H1 (cell line): ENCODE results near the gene AMBP. TPM values are rescaled to one million over a fixed set of nuclear protein-coding genes. Genes with fewer than 3 reads are reported as not detected.
A peak's percentile ranks its signal among the peaks of the same experiment; 100 is the strongest.

Source experiments
- CTCF ChIA-PET: fragments of 300-600 bp; sonication (Branson Sonifier 250); formaldehyde crosslinking; loops from one replicate; lab custom pipeline; 2021; ENCODE audit not compliant: partially characterized antibody; lab: Charles Lee
- POLR2A ChIA-PET: fragments of 300-600 bp; sonication (Branson Sonifier 250); formaldehyde crosslinking; loops from one replicate; lab custom pipeline; 2021; ENCODE audit warnings: inconsistent platforms; ENCODE audit not compliant: partially characterized antibody; lab: Charles Lee
- DNase-seq, 2 experiments: peaks; one replicate each; pipeline versions ENCODE4 v3.0.0 to v3.0.0-alpha.2; 2010 to 2022; ENCODE audit warnings: low spot score in 2 of 2, low read depth in 1 of 2, mixed read lengths in 1 of 2
- FAIRE-seq: peaks from 2 replicates; lab custom pipeline; 2011; peaks lifted over from hg19 to GRCh38; lab: Jason Lieb, UNC
- H2AFZ ChIP-seq: 2 replicates; pipeline ENCODE4 v1.8.1; 2012; ENCODE audit warnings: low read length, inconsistent platforms
- H2AK5ac ChIP-seq: 2 replicates; pipeline ENCODE4 v1.6.1; 2013; ENCODE audit warnings: low read depth, low read length
- H2BK120ac ChIP-seq: replicated peaks from 2 replicates; pipeline ENCODE3; 2013; ENCODE audit warnings: low read depth, low read length, inconsistent platforms
- H2BK12ac ChIP-seq: 2 replicates; pipeline ENCODE4 v1.6.1; 2013; ENCODE audit warnings: low read depth, low read length
- H2BK15ac ChIP-seq: 2 replicates; pipeline ENCODE4 v1.6.1; 2013; ENCODE audit warnings: low read length
- H2BK20ac ChIP-seq: 2 replicates; pipeline ENCODE4 v1.6.1; 2013; ENCODE audit warnings: low read length
- H2BK5ac ChIP-seq: 2 replicates; pipeline ENCODE4 v1.6.1; 2013; ENCODE audit warnings: low read depth, low read length
- H3K14ac ChIP-seq: 2 replicates; pipeline ENCODE4 v1.6.1; 2013; ENCODE audit warnings: inconsistent platforms; ENCODE audit not compliant: insufficient read length
- H3K18ac ChIP-seq: 2 replicates; pipeline ENCODE4 v1.6.1; 2013; ENCODE audit warnings: low read length; ENCODE audit errors: extremely low read depth
- H3K23ac ChIP-seq: 2 replicates; pipeline ENCODE4 v1.6.1; 2013; ENCODE audit warnings: inconsistent platforms; ENCODE audit not compliant: insufficient read length
- H3K23me2 ChIP-seq: 2 replicates; pipeline ENCODE4 v1.6.1; 2013; ENCODE audit warnings: low read depth, low read length
- H3K27ac ChIP-seq: 2 replicates; pipeline ENCODE4 v1.6.1; 2011; ENCODE audit warnings: low read depth, low read length, inconsistent platforms
- H3K27me3 ChIP-seq, 4 experiments: replicated peaks in 1 of 4; 1 replicate in 1 of 4; 2 replicates in 3 of 4; pipeline versions ENCODE4 v1.6.1 to v1.8.1; 2011 to 2013; ENCODE audit warnings: low read length in 3 of 4, mild to moderate bottlenecking in 3 of 4, inconsistent platforms in 2 of 4, mixed read lengths in 2 of 4, moderate library complexity in 1 of 4; ENCODE audit not compliant: control insufficient read depth in 3 of 4, insufficient read depth in 3 of 4; ENCODE audit errors: extremely low read depth in 1 of 4
- H3K36me3 ChIP-seq, 4 experiments: 2 replicates each; pipeline versions ENCODE4 v1.6.1 to v1.8.1; 2011 to 2013; ENCODE audit warnings: mild to moderate bottlenecking in 4 of 4, low read length in 3 of 4, moderate library complexity in 2 of 4, control low read depth in 1 of 4, inconsistent platforms in 1 of 4; ENCODE audit not compliant: insufficient read depth in 4 of 4, control insufficient read depth in 2 of 4
- H3K4ac ChIP-seq: replicated peaks from 2 replicates; pipeline ENCODE3; 2013; ENCODE audit warnings: low read length, low read depth, mixed read lengths, inconsistent platforms; ENCODE audit not compliant: insufficient read length
- H3K4me1 ChIP-seq, 4 experiments: replicated peaks in 1 of 4; 1 replicate in 1 of 4; 2 replicates in 3 of 4; pipeline versions ENCODE4 v1.6.1 to v1.8.1; 2011 to 2013; ENCODE audit warnings: low read length in 3 of 4, inconsistent platforms in 2 of 4, mixed read lengths in 1 of 4; ENCODE audit not compliant: insufficient read depth in 4 of 4, control insufficient read depth in 3 of 4
- H3K4me2 ChIP-seq, 2 experiments: 2 replicates each; pipeline versions ENCODE4 v1.6.1 to v1.8.1; 2011 to 2013; ENCODE audit warnings: low read depth in 2 of 2, low read length in 2 of 2, control low read depth in 1 of 2, inconsistent platforms in 1 of 2, mild to moderate bottlenecking in 1 of 2; ENCODE audit not compliant: insufficient read depth in 1 of 2
- H3K4me3 ChIP-seq, 4 experiments: fragments of 200-600, 300-600 bp in 1 of 4; sonication (generic), shearing (Covaris generic), sonication (Bioruptor Twin) in 1 of 4; 2 replicates each; pipeline versions ENCODE4 v1.5.1 to v1.8.1; 2011 to 2016; ENCODE audit warnings: low read length in 4 of 4, low read depth in 3 of 4, control low read depth in 2 of 4, inconsistent platforms in 2 of 4, mild to moderate bottlenecking in 2 of 4, mixed read lengths in 1 of 4, moderate library complexity in 1 of 4; ENCODE audit not compliant: insufficient read depth in 2 of 4; ENCODE audit errors: extremely low read depth in 1 of 4
- H3K56ac ChIP-seq: replicated peaks from 2 replicates; pipeline ENCODE3; 2013; ENCODE audit warnings: low read depth, mild to moderate bottlenecking, mixed read lengths, low read length, inconsistent platforms; ENCODE audit not compliant: insufficient read length
- H3K79me1 ChIP-seq: 2 replicates; pipeline ENCODE4 v1.6.1; 2013; ENCODE audit warnings: low read depth, low read length, control low read depth
- H3K79me2 ChIP-seq, 2 experiments: 2 replicates each; pipeline versions ENCODE4 v1.6.1 to v1.8.1; 2012 to 2013; ENCODE audit warnings: low read length in 2 of 2, mild to moderate bottlenecking in 2 of 2, inconsistent platforms in 1 of 2; ENCODE audit not compliant: insufficient read depth in 2 of 2, control insufficient read depth in 1 of 2
- H3K9ac ChIP-seq, 4 experiments: replicated peaks in 1 of 4; 1 replicate in 1 of 4; 2 replicates in 3 of 4; pipeline versions ENCODE4 v1.6.1 to v1.8.1; 2011 to 2013; ENCODE audit warnings: low read depth in 3 of 4, low read length in 3 of 4, control low read depth in 2 of 4, mild to moderate bottlenecking in 2 of 4, moderate library complexity in 2 of 4, inconsistent platforms in 1 of 4; ENCODE audit errors: extremely low read depth in 1 of 4
- H3K9me3 ChIP-seq, 2 experiments: 2 replicates each; pipeline versions ENCODE4 v1.6.1 to v1.8.1; 2012 to 2013; ENCODE audit warnings: mild to moderate bottlenecking in 2 of 2, moderate library complexity in 2 of 2, control low read depth in 1 of 2, inconsistent platforms in 1 of 2, low read depth in 1 of 2, low read length in 1 of 2, mixed read lengths in 1 of 2; ENCODE audit not compliant: insufficient read depth in 2 of 2
- H4K20me1 ChIP-seq, 2 experiments: replicated peaks in 1 of 2; 2 replicates each; pipeline versions ENCODE3 to v1.8.1; 2011 to 2013; ENCODE audit warnings: inconsistent platforms in 2 of 2, low read length in 2 of 2, mild to moderate bottlenecking in 1 of 2; ENCODE audit not compliant: insufficient read depth in 2 of 2, control insufficient read depth in 1 of 2
- H4K5ac ChIP-seq: 2 replicates; pipeline ENCODE4 v1.6.1; 2013; ENCODE audit warnings: low read length, low read depth, mixed read lengths, inconsistent platforms; ENCODE audit not compliant: insufficient read length
- H4K8ac ChIP-seq: 2 replicates; pipeline ENCODE4 v1.8.0; 2013; ENCODE audit warnings: mild to moderate bottlenecking, moderate library complexity, low read length, inconsistent platforms; ENCODE audit not compliant: insufficient read depth; ENCODE audit errors: extremely low read depth
- H4K91ac ChIP-seq: replicated peaks from 2 replicates; pipeline ENCODE3; 2013; ENCODE audit warnings: low read length, mixed read lengths, inconsistent platforms; ENCODE audit not compliant: insufficient read length
- BRCA1 ChIP-seq: IDR thresholded peaks from 2 replicates; pipeline ENCODE4 v1.6.1; 2012; ENCODE audit warnings: low read depth, low read length, improper control_type of control experiment
- FOSL1 ChIP-seq: IDR thresholded peaks from 2 replicates; pipeline ENCODE4 v1.6.1; 2011; ENCODE audit warnings: mild to moderate bottlenecking, low read depth, low read length, moderate library complexity; ENCODE audit not compliant: insufficient read depth
- GTF2F1 ChIP-seq: IDR thresholded peaks from 2 replicates; pipeline ENCODE4 v1.6.1; 2012; ENCODE audit warnings: low read depth, low read length, improper control_type of control experiment, borderline replicate concordance
- MAFK ChIP-seq: IDR thresholded peaks from 2 replicates; pipeline ENCODE4 v1.6.1; 2012; ENCODE audit warnings: low read depth, mild to moderate bottlenecking, improper control_type of control experiment, low read length
- NRF1 ChIP-seq: IDR thresholded peaks from 2 replicates; pipeline ENCODE4 v1.6.1; 2011; ENCODE audit warnings: mild to moderate bottlenecking, low read depth, low read length, improper control_type of control experiment
- RBBP5 ChIP-seq: IDR thresholded peaks from 2 replicates; pipeline ENCODE4 v1.7.1; 2012; ENCODE audit warnings: low read depth, mild to moderate bottlenecking, inconsistent platforms, low read length, moderate library complexity, borderline replicate concordance
- SP1 ChIP-seq: IDR thresholded peaks from 2 replicates; pipeline ENCODE4 v1.6.1; 2011; ENCODE audit warnings: low read depth, low read length
- TAF7 ChIP-seq: optimal IDR thresholded peaks from 2 replicates; pipeline ENCODE3; 2011; ENCODE audit warnings: low read depth, mild to moderate bottlenecking, inconsistent platforms, low read length, moderate library complexity, borderline replicate concordance
- whole genome bisulfite sequencing, 2 experiments: shearing (Covaris generic) in 1 of 2; methylation state at CpG; one replicate each; pipeline versions ENCODE4 v1.1.6 to v1.1.7; 2013 to 2015; ENCODE audit warnings: low lambda C conversion rate in 2 of 2, mixed read lengths in 2 of 2, inconsistent platforms in 1 of 2, low coverage in 1 of 2, missing lambda C conversion rate in 1 of 2; ENCODE audit not compliant: insufficient replicate concordance in 2 of 2, insufficient coverage in 1 of 2, insufficient read length in 1 of 2; ENCODE audit errors: extremely low coverage in 1 of 2, missing lambda C conversion rate in 1 of 2; 5-methylcytosine and 5-hydroxymethylcytosine counted together
- polyA plus RNA-seq, 7 experiments: library from polyadenylated mRNA; depleted of rRNA in 3 of 7; stranded (reverse) in 5 of 7; unstranded in 2 of 7; fragments of >200 nt in 5 of 7; fragments of 200-250 nt in 2 of 7; gene quantifications; 1 replicate in 5 of 7; 2 replicates in 1 of 7; 4 replicates in 1 of 7; pipeline versions ENCODE4 v1.2.1 to v1.2.3, GENCODE V29; 2011 to 2013; ENCODE audit warnings: missing spikeins in 2 of 7, mixed read lengths in 2 of 7
- total RNA-seq: library from RNA; stranded (reverse); fragmentation: NEBNext Ultra II Directional; extraction: Animal tissue kit (Norgen Biotek cat#: 25700); gene quantifications from 2 replicates; pipeline ENCODE4 v1.2.1, GENCODE V29; 2021

AMBP gene
- total and polyA plus RNA-seq, 2 of the 8 experiments (the other 6 are each of a cell fraction or from before 2014, with no cell fraction given), result 3.0 to 4.0 TPM

DNA sequence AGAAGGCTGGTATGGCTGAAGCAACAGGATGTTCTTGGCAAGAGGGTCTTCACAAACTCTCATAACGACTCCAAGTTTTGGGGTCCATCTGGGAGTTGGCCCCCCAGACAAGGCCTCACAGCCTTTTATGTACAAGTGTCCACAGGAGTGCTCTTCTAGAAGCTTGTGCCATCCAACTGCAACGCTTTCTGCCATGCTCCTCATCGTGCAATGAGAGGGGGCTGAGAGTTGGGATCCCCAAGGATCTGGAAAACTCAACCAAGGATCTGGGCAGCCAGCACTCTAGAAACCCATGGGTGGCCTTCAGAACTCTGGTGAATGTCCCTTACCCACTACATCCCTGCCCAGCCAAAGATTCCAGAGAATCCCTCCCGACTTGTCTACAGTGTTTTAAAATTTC lies 8.5 kb upstream of the AMBP start:
- Histone ChIP-seq H2BK5ac (no peak overlapping the region), H2AFZ (no peak overlapping the region), H2AK5ac (no peak overlapping the region), H3K14ac (no peak overlapping the region), H3K18ac (no peak overlapping the region), H4K20me1 (peaks cover 0 to 1% of the 10 kb centered on the region in 2 experiments), H3K9ac (no peak overlapping the region), H3K23me2 (no peaks in the 10 kb centered on the region), H2BK12ac (no peak overlapping the region), H3K4me1 (peaks cover 0 to 2% (median 0%) of the 10 kb centered on the region in 4 experiments; a peak in 1 of 7 replicates), H2BK20ac (no peak overlapping the region), H3K27me3 (no peaks in the 10 kb centered on the region; a peak in 1 of 7 replicates), H3K4me3 (no peak overlapping the region), H2BK120ac (no peak overlapping the region), H3K23ac (no peak overlapping the region), H3K36me3 (no peaks in the 10 kb centered on the region), H3K79me1 (no peaks in the 10 kb centered on the region), H2BK15ac (no peak overlapping the region), H3K9me3 (no peaks in the 10 kb centered on the region), H4K91ac (no peak overlapping the region), H3K79me2 (no peaks in the 10 kb centered on the region), H3K4me2 (no peak overlapping the region), H3K27ac (no peak overlapping the region), H3K4ac (no peak overlapping the region), H4K5ac (no peak overlapping the region), H4K8ac (no peak overlapping the region), H3K56ac (no peak overlapping the region)
- no peak for FAIRE-seq
- CTCF ChIA-PET, result interaction anchor here (2.0 to 10.3 kb wide), 3 partner anchors 9 to 204 kb away, joined by 6 to 144 read pairs (median 43); partner anchors contain the start of gene KIF12
- DNase-seq, result peak in 1 of 2 experiments; percentile 11
- TF ChIP-seq GTF2F1 (no peak), NRF1 (no peak), SP1 (no peak), MAFK (no peak), FOSL1 (no peak), TAF7 (no peak), RBBP5 (no peak), BRCA1 (no peak)
- WGBS, 2 experiments, result 95% methylated on average over 4 of the region's 4 CpGs; no CpG with 5 or more reads in 1 of the 2 experiments
- POLR2A ChIA-PET, result no interaction called here
